Activated CD4-positive, alpha-beta T cell treated with anti-CD3 and anti-CD28 coated beads for 36 hours (primary cell): ENCODE data around the gene PEG3. TPM values are rescaled to one million over a fixed set of nuclear protein-coding genes. Genes with fewer than 3 reads are reported as not detected.

ENCODE experiments used
- total RNA-seq, 2 experiments: library from RNA; stranded (reverse); gene quantifications; one replicate each; pipeline ENCODE4 v1.2.3, GENCODE V29; 2021

The PEG3 gene
- total RNA-seq, 2 experiments from 2014 or later, result not detected

Other genes starting within 250 kb of the PEG3 start
- gene ZNF71, start 245.4 kb downstream of the PEG3 start, total RNA-seq, result 1 to 10 TPM; 4.4 to 4.6 TPM
- gene SMIM17, start 197.6 kb downstream of the PEG3 start, total RNA-seq, result not detected
- gene ZNF835, start 169.0 kb downstream of the PEG3 start, total RNA-seq, result 1 to 10 TPM; 2.8 to 4.5 TPM
- not detected for gene ZIM2, start within 50 bp of the PEG3 start, total RNA-seq